OCI-LY3 (cell line): ENCODE measurements around the gene GNG10.

Experiments
- EZH2phosphoT487 ChIP-seq: fragments of 200-600 bp; shearing (Covaris generic); IDR thresholded peaks from 2 replicates; pipeline ENCODE4 v1.6.1; 2018; ENCODE audit warnings: antibody characterized with exemption, mixed run types, low read depth
- TF ChIP-seq, protein P1 (sequence below): fragments of 200-600, 300-600 bp; sonication (generic); IDR thresholded peaks from 2 replicates; pipeline ENCODE4 v1.5.1; 2014; ENCODE audit warnings: antibody characterized with exemption, low read length, low read depth

DNA sequence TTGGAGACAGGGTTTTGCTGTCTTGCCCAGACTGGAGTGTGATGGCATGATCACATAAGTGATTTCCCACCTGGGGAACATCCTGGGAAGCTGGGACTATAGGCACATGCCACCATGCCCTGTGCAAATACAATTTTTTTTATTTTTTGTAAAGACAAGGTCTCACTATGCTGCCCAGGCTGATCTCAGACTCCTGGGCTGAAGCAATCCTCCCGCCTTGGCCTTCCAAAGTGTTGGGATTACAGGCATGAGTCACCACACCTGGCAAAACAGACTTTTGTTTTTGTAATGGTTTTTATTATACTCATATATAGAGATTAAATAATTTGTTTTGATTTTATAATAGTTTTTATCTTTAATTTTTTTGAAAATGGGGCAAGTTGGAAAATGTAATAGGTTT is 15.6 kb upstream of the GNG10 start:
- TF ChIP-seq, protein P1, sequence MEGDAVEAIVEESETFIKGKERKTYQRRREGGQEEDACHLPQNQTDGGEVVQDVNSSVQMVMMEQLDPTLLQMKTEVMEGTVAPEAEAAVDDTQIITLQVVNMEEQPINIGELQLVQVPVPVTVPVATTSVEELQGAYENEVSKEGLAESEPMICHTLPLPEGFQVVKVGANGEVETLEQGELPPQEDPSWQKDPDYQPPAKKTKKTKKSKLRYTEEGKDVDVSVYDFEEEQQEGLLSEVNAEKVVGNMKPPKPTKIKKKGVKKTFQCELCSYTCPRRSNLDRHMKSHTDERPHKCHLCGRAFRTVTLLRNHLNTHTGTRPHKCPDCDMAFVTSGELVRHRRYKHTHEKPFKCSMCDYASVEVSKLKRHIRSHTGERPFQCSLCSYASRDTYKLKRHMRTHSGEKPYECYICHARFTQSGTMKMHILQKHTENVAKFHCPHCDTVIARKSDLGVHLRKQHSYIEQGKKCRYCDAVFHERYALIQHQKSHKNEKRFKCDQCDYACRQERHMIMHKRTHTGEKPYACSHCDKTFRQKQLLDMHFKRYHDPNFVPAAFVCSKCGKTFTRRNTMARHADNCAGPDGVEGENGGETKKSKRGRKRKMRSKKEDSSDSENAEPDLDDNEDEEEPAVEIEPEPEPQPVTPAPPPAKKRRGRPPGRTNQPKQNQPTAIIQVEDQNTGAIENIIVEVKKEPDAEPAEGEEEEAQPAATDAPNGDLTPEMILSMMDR, result no peak
- TF ChIP-seq EZH2phosphoT487, result no peak
